ENCODE measurements around the gene PPP1CC.

Gene PPP1CC

GRCh38 chr12:110694330-110694901, 48.3 kb downstream of the PPP1CC start:
- TF ChIP-seq CTCF (IDR thresholded peaks at IDR 0.05; ENCODE audit: low read depth, low read length), result no peak

DNA sequence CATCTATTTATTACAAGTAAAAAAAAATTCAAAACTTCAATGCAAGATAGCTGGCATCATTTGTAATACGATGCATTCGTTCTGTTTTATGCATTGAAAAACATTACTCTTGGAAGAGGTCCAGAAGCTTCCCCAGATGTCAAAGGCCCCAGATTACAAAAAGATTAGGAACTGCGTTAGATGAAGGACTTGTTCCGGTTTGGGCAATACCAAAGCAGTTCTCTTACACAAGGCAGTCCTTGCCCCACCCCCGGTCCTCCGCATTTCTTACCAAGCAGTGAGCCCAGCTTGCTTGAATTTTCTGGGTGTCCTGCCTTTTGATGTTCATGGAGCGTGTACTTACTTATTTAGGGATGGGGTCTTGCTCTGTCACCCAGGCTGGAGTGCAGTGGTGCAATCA, 49.0 kb downstream of the PPP1CC start:
- no peak for DNase-seq (ENCODE audit: extremely low read depth, low read depth)

More at GRCh38 chr12:110694330-110694901, 48.3 kb downstream of the PPP1CC start:
- no peak for DNase-seq (ENCODE audit: extremely low read depth, low read depth)

DNA sequence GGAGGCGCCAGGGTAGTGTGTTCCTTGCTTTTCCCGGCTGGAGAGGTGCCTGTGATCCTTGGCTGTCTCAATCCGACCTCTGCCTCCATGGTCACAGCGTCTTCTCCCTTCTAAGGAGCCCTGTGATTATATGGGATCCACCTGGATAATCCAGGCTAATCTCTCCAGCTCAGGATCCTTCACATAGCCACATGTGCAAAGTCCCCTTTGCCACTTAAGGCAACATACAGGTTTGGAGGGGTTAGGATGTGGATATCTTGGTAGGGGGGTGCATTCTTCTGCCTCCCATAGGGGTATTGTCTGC, 52.6 kb downstream of the PPP1CC start:
- DNase-seq (ENCODE audit: extremely low read depth, low read depth), result no peak
- no peak for TF ChIP-seq CTCF (IDR thresholded peaks at IDR 0.05; ENCODE audit: low read depth, low read length)

More for the DNA sequence above, 49.0 kb downstream of the PPP1CC start:
- no peak for TF ChIP-seq CTCF (IDR thresholded peaks at IDR 0.05; ENCODE audit: low read depth, low read length)

GRCh38 chr12:110689281-110690126, 53.2 kb downstream of the PPP1CC start:
- no peak for TF ChIP-seq CTCF (IDR thresholded peaks at IDR 0.05; ENCODE audit: low read depth, low read length)
- no peak for DNase-seq (ENCODE audit: extremely low read depth, low read depth)

DNA sequence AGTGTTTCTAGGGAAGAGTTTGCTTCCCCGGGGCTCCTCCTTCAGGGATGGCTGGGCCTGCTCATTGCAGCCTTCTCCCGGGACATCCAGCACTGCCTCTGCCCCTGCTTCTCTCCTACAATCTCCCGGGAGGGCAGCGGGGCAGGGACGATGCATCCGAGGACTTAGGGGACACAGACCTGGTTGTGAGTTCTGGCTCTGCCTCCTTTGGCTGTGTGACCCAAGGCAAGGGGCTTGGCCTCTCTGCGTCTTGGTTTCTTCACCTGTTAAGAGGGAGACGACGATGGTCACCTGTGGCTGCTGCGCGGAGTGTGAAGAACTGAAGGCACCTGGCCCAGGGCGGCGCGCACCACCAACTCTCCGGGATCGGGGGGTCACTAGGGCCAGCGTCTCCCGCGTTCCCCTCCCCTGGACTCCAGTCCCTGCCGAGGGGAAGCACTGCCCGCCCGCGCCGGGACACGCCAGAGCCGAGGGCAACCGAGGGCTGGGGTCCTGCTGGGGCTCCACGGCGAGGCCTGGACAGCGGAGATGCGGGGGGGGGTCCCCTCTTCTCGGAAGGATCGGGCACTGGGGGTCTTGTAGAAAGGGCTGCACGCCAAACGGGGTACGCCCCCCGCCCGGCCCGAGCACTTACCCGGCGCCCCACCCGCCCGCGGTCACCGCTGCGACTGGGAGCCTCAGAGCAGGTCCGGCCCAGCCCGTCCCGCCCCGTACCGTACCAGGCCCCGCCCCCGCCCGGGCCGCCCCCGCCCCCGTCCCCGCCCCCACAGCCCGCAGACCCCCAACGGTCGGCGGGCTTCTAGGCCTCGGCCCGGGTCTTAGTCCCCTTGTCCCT, 54.0 kb downstream of the PPP1CC start, which contains the start of gene HVCN1:
Gene HVCN1 (minus strand): TSS at position 670 of the 835 bp plus-strand sequence. CDS start 5,870 bp downstream, outside the sequence.
- no peak for TF ChIP-seq CTCF (IDR thresholded peaks at IDR 0.05; ENCODE audit: low read depth, low read length)
- no peak for DNase-seq (ENCODE audit: extremely low read depth, low read depth)

- no peak for TF ChIP-seq CTCF (IDR thresholded peaks at IDR 0.05; ENCODE audit: low read depth, low read length)
- no peak for DNase-seq (ENCODE audit: extremely low read depth, low read depth)
Observed at GRCh38 chr12:110687396-110688169, 55.1 kb downstream of the PPP1CC start.
